SK-N-SH (cell line): Measurements from ENCODE around the gene SMAD5. TPM values are rescaled to one million over a fixed set of nuclear protein-coding genes. Genes with fewer than 3 reads are reported as not detected.

ENCODE experiments used
- CTCF ChIA-PET: fragments of 300-600, 350-600 bp; formaldehyde crosslinking; extraction: SDS; loops from one replicate; lab custom pipeline; 2021; lab: Yijun Ruan, JAX
- POLR2A ChIA-PET: fragments of 350-600 bp; sonication (Branson Sonifier 250); formaldehyde crosslinking; extraction: SDS; loops from one replicate; lab custom pipeline; 2020; ENCODE audit warnings: antibody characterized with exemption, inconsistent platforms; lab: Yijun Ruan, JAX
- DNase-seq: peaks from one replicate; pipeline ENCODE4 v3.0.0; 2012
- H2AFZ ChIP-seq: fragments of 200-600 bp; sonication (generic); 2 replicates; pipeline ENCODE4 v1.8.1; 2016; ENCODE audit warnings: antibody characterized with exemption, mild to moderate bottlenecking, low read depth
- H3F3A ChIP-seq: fragments of 200-600 bp; sonication (generic); replicated peaks from 2 replicates; pipeline ENCODE3; 2016; ENCODE audit warnings: antibody characterized with exemption, mild to moderate bottlenecking; ENCODE audit not compliant: insufficient read depth
- H3K27ac ChIP-seq, 2 experiments: fragments of 200-500 bp in 1 of 2; fragments of 200-600 bp in 1 of 2; sonication (Bioruptor generic) in 1 of 2; sonication (generic), shearing (Covaris generic) in 1 of 2; 2 replicates each; pipeline versions ENCODE4 v1.5.1 to v1.6.1; 2014 to 2016; ENCODE audit warnings: low read depth in 2 of 2, inconsistent platforms in 1 of 2, low read length in 1 of 2, mild to moderate bottlenecking in 1 of 2, mixed read lengths in 1 of 2
- H3K27me3 ChIP-seq: fragments of 200-600 bp; sonication (generic), shearing (Covaris generic); 2 replicates; pipeline ENCODE4 v1.6.1; 2016; ENCODE audit warnings: mixed run types; ENCODE audit not compliant: insufficient read depth
- H3K36me3 ChIP-seq, 2 experiments: fragments of 200-500 bp in 1 of 2; fragments of 200-600 bp in 1 of 2; sonication (Bioruptor generic) in 1 of 2; sonication (generic) in 1 of 2; replicated peaks in 1 of 2; 2 replicates each; pipeline versions ENCODE3 to v1.5.1; 2014 to 2016; ENCODE audit warnings: low read length in 1 of 2, mild to moderate bottlenecking in 1 of 2; ENCODE audit not compliant: insufficient read depth in 2 of 2, control insufficient read depth in 1 of 2
- H3K4me1 ChIP-seq, 2 experiments: fragments of 200-500 bp in 1 of 2; fragments of 200-600 bp in 1 of 2; sonication (Bioruptor generic) in 1 of 2; sonication (generic), shearing (Covaris generic) in 1 of 2; 2 replicates each; pipeline versions ENCODE4 v1.5.1 to v1.6.1; 2014 to 2016; ENCODE audit warnings: low read depth in 1 of 2, low read length in 1 of 2, mixed run types in 1 of 2; ENCODE audit not compliant: insufficient read depth in 2 of 2, control insufficient read depth in 1 of 2
- H3K4me2 ChIP-seq: fragments of 200-600 bp; sonication (generic), shearing (Covaris generic); 2 replicates; pipeline ENCODE4 v1.6.1; 2017; ENCODE audit warnings: mixed run types
- H3K4me3 ChIP-seq, 2 experiments: fragments of 200-500 bp in 1 of 2; fragments of 200-600 bp in 1 of 2; sonication (Bioruptor generic) in 1 of 2; sonication (generic), shearing (Covaris generic) in 1 of 2; 2 replicates each; pipeline versions ENCODE4 v1.5.1 to v1.8.1; 2014 to 2016; ENCODE audit warnings: low read depth in 2 of 2, inconsistent platforms in 1 of 2, low read length in 1 of 2, mild to moderate bottlenecking in 1 of 2, mixed read lengths in 1 of 2, moderate library complexity in 1 of 2
- H3K79me2 ChIP-seq: fragments of 200-600 bp; sonication (generic); 2 replicates; pipeline ENCODE4 v1.8.1; 2017; ENCODE audit warnings: mild to moderate bottlenecking; ENCODE audit not compliant: insufficient read depth
- H3K9ac ChIP-seq: fragments of 200-600 bp; sonication (generic); 2 replicates; pipeline ENCODE4 v1.6.1; 2017; ENCODE audit warnings: mixed run types
- H3K9me2 ChIP-seq: fragments of 200-600 bp; sonication (generic); 2 replicates; pipeline ENCODE4 v1.6.1; 2017; ENCODE audit warnings: mixed run types
- H3K9me3 ChIP-seq: fragments of 200-600 bp; sonication (generic); 2 replicates; pipeline ENCODE4 v1.6.1; 2017; ENCODE audit warnings: mixed run types, mild to moderate bottlenecking, moderate library complexity
- H4K20me1 ChIP-seq: fragments of 200-600 bp; sonication (generic); 2 replicates; pipeline ENCODE4 v1.6.1; 2017; ENCODE audit warnings: mild to moderate bottlenecking, mixed run types; ENCODE audit not compliant: insufficient read depth
- CHD2 ChIP-seq: fragments of 150-350 bp; IDR thresholded peaks from 2 replicates; pipeline ENCODE4 v1.6.1; 2018; ENCODE audit warnings: low read length; ENCODE audit not compliant: partially characterized antibody
- EZH2phosphoT487 ChIP-seq: fragments of 200-600 bp; sonication (generic); IDR thresholded peaks from 2 replicates; pipeline ENCODE4 v1.6.1; 2017; ENCODE audit warnings: low read depth, mixed run types, mild to moderate bottlenecking, antibody characterized with exemption, moderate library complexity, borderline replicate concordance
- FOXM1 ChIP-seq: IDR thresholded peaks from 2 replicates; pipeline ENCODE4 v1.4.0; 2012; ENCODE audit warnings: low read depth, mild to moderate bottlenecking
- IRF3 ChIP-seq: fragments of 150-350 bp; IDR thresholded peaks from 2 replicates; pipeline ENCODE4 v1.6.1; 2016; ENCODE audit warnings: mild to moderate bottlenecking, low read depth, low read length
- JUND ChIP-seq: IDR thresholded peaks from 2 replicates; pipeline ENCODE4 v1.4.0; 2012
- MXI1 ChIP-seq: IDR thresholded peaks from 2 replicates; pipeline ENCODE4 v1.6.1; 2012; ENCODE audit warnings: mild to moderate bottlenecking, low read depth, low read length, improper control_type of control experiment
- NRF1 ChIP-seq: IDR thresholded peaks from 2 replicates; pipeline ENCODE4 v1.6.1; 2012; ENCODE audit warnings: low read depth, mild to moderate bottlenecking, low read length
- POLR2AphosphoS5 ChIP-seq: IDR thresholded peaks from 2 replicates; pipeline ENCODE4 v1.6.1; 2012; ENCODE audit warnings: low read depth, low read length
- RAD21 ChIP-seq: IDR thresholded peaks from 2 replicates; pipeline ENCODE4 v1.6.1; 2012; ENCODE audit warnings: mild to moderate bottlenecking, low read length
- RCOR1 ChIP-seq: fragments of 150-350 bp; IDR thresholded peaks from 2 replicates; pipeline ENCODE4 v1.6.1; 2017; ENCODE audit warnings: antibody characterized with exemption, low read length
- RFX5 ChIP-seq: IDR thresholded peaks from 2 replicates; pipeline ENCODE4 v1.6.1; 2012; ENCODE audit warnings: mild to moderate bottlenecking, improper control_type of control experiment, low read length
- SMC3 ChIP-seq: IDR thresholded peaks from 2 replicates; pipeline ENCODE4 v1.6.1; 2012; ENCODE audit warnings: low read depth, low read length, improper control_type of control experiment
- TEAD4 ChIP-seq: IDR thresholded peaks from 2 replicates; pipeline ENCODE4 v1.4.0; 2012; ENCODE audit warnings: mild to moderate bottlenecking, borderline replicate concordance; ENCODE audit not compliant: insufficient read depth
- ZBTB33 ChIP-seq: IDR thresholded peaks from 2 replicates; pipeline ENCODE4 v1.4.0; 2012; ENCODE audit warnings: low read depth, borderline replicate concordance
- WGBS: methylation state at CpG from one replicate; pipeline ENCODE4 v1.1.6; 2017; ENCODE audit warnings: low lambda C conversion rate; 5-methylcytosine and 5-hydroxymethylcytosine counted together
- polyA plus RNA-seq, 3 experiments: library from polyadenylated mRNA; depleted of rRNA; stranded (reverse); fragments of >200 nt; gene quantifications; 2 replicates each; pipeline ENCODE4 v1.2.3, GENCODE V29; 2012

Gene SMAD5
- polyA plus RNA-seq, 1 of the 3 experiments (the other 2 are of a cell fraction) = 26.9 TPM

GRCh38 chr5:136094913-136095641, 37.6 kb upstream of the SMAD5 start:
- Histone ChIP-seq H3K79me2 (no peaks in the 10 kb centered on the region), H3F3A (no peaks in the 10 kb centered on the region)
- WGBS = 75% methylated on average over 8 of the region's 8 CpGs

GRCh38 chr5:136098176-136098575, 34.5 kb upstream of the SMAD5 start:
- no peaks in the 10 kb centered on the region for H3K79me2 ChIP-seq
- H3K4me2 ChIP-seq = no peak overlapping the region
- H3K27me3 ChIP-seq = no peaks in the 10 kb centered on the region
- H3K4me3 ChIP-seq = no peak overlapping the region
- no peaks in the 10 kb centered on the region for H3K9me2 ChIP-seq
- no peaks in the 10 kb centered on the region for H4K20me1 ChIP-seq
- H3F3A ChIP-seq = peaks cover 4% of the 10 kb centered on the region
- no peak for TF ChIP-seq JUND
- TF ChIP-seq ZBTB33 = no peak
- TF ChIP-seq, all 33 proteins: peak for 0
- Histone ChIP-seq H3K9ac (no peak overlapping the region), H3K9me3 (no peaks in the 10 kb centered on the region), H3K27ac (no peak overlapping the region), H3K36me3 (no peaks in the 10 kb centered on the region), H3K4me1 (no peaks in the 10 kb centered on the region; a peak in 1 of 4 replicates), H2AFZ (no peak overlapping the region)
- ChIA-PET POLR2A (interaction anchor here (0.7 kb wide), 1 partner anchor 63 kb away, joined by 6 read pairs; no protein-coding TSS in a partner anchor), CTCF (interaction anchor here (0.7 to 0.8 kb wide), 2 partner anchors 14 to 16 kb away, joined by 3 read pairs; no protein-coding TSS in a partner anchor)
- no peak for DNase-seq
- 36% methylated on average over 4 of the region's 4 CpGs for WGBS

More at GRCh38 chr5:136094913-136095641, 37.6 kb upstream of the SMAD5 start:
- no peak overlapping the region for H3K4me3 ChIP-seq
- POLR2A ChIA-PET = no interaction called here
- H3K9me3 ChIP-seq = no peaks in the 10 kb centered on the region
- no peaks in the 10 kb centered on the region for H3K27me3 ChIP-seq
- DNase-seq = no peak
- H2AFZ ChIP-seq = no peak overlapping the region
- TF ChIP-seq RAD21 = no peak
- no peak for TF ChIP-seq CHD2
- TF ChIP-seq RCOR1 = no peak
- no peak for TF ChIP-seq POLR2AphosphoS5
- TF ChIP-seq, all 33 proteins: peak for 0
- Histone ChIP-seq H3K27ac (no peak overlapping the region), H4K20me1 (no peaks in the 10 kb centered on the region), H3K9ac (no peak overlapping the region), H3K36me3 (no peaks in the 10 kb centered on the region), H3K4me2 (no peak overlapping the region), H3K4me1 (no peaks in the 10 kb centered on the region; a peak in 1 of 4 replicates), H3K9me2 (no peaks in the 10 kb centered on the region)
- CTCF ChIA-PET = interaction anchor here (1.0 to 2.1 kb wide), 4 partner anchors 13 to 150 kb away, joined by 3 to 9 read pairs (median 4); no protein-coding TSS in a partner anchor

- Histone ChIP-seq H2AFZ (no peak overlapping the region), H3K9ac (no peak overlapping the region), H3K4me2 (no peak overlapping the region), H3F3A (peaks cover 4% of the 10 kb centered on the region), H4K20me1 (no peaks in the 10 kb centered on the region), H3K9me3 (no peaks in the 10 kb centered on the region), H3K27me3 (no peaks in the 10 kb centered on the region), H3K9me2 (no peaks in the 10 kb centered on the region), H3K36me3 (no peaks in the 10 kb centered on the region), H3K4me3 (no peak overlapping the region), H3K79me2 (no peaks in the 10 kb centered on the region), H3K4me1 (no peaks in the 10 kb centered on the region; a peak in 1 of 4 replicates), H3K27ac (no peak overlapping the region)
- ChIA-PET CTCF (interaction anchor here (1.0 to 2.1 kb wide), 4 partner anchors 17 to 158 kb away, joined by 3 to 9 read pairs (median 4); no protein-coding TSS in a partner anchor), POLR2A (no interaction called here)
- DNase-seq = no peak
- 84% methylated on average over 3 of the region's 3 CpGs for WGBS
- no peak for TF ChIP-seq NRF1
- no peak for TF ChIP-seq SMC3
- no peak for TF ChIP-seq IRF3
- no peak for TF ChIP-seq ZBTB33
- no peak for TF ChIP-seq POLR2AphosphoS5
- TF ChIP-seq RCOR1 = no peak
- no peak for TF ChIP-seq EZH2phosphoT487
- TF ChIP-seq FOXM1 = no peak
- no peak for TF ChIP-seq MXI1
- no peak for TF ChIP-seq TEAD4
- no peak for TF ChIP-seq RFX5
These were observed 32.8 kb upstream of the SMAD5 start for GRCh38 chr5:136099870-136100269.
